ENCODE data around the gene LRRC75A.

DNA sequence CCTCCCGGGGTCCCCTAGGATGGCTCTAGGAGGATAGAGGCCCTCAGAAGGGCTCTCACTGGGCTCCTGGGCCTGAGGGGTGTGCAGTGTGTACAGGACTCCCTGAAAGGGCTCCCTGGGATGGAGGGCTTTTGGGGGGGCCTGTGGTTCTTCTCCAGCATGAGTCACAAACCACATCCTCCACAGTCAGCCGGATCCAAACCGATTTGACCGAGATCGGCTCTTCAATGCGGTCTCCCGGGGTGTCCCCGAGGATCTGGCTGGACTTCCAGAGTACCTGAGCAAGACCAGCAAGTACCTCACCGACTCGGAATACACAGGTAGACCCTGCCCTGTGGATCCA lies 72.1 kb downstream of the LRRC75A start:
- TF ChIP-seq POLR2AphosphoS5 (IDR thresholded peaks at IDR 0.05; ENCODE audit: low read depth, low read length) (no peak), SIN3A (IDR thresholded peaks at IDR 0.05; ENCODE audit: borderline replicate concordance, insufficient read depth, low read length) (no peak), TAF1 (IDR thresholded peaks at IDR 0.05; ENCODE audit: borderline replicate concordance, insufficient read depth, low read length) (no peak), FOXP2 (optimal IDR thresholded peaks at IDR 0.05; ENCODE audit: borderline replicate concordance, extremely low read depth, extremely low read length, insufficient read depth) (no peak)
- TF ChIP-seq, protein P1, sequence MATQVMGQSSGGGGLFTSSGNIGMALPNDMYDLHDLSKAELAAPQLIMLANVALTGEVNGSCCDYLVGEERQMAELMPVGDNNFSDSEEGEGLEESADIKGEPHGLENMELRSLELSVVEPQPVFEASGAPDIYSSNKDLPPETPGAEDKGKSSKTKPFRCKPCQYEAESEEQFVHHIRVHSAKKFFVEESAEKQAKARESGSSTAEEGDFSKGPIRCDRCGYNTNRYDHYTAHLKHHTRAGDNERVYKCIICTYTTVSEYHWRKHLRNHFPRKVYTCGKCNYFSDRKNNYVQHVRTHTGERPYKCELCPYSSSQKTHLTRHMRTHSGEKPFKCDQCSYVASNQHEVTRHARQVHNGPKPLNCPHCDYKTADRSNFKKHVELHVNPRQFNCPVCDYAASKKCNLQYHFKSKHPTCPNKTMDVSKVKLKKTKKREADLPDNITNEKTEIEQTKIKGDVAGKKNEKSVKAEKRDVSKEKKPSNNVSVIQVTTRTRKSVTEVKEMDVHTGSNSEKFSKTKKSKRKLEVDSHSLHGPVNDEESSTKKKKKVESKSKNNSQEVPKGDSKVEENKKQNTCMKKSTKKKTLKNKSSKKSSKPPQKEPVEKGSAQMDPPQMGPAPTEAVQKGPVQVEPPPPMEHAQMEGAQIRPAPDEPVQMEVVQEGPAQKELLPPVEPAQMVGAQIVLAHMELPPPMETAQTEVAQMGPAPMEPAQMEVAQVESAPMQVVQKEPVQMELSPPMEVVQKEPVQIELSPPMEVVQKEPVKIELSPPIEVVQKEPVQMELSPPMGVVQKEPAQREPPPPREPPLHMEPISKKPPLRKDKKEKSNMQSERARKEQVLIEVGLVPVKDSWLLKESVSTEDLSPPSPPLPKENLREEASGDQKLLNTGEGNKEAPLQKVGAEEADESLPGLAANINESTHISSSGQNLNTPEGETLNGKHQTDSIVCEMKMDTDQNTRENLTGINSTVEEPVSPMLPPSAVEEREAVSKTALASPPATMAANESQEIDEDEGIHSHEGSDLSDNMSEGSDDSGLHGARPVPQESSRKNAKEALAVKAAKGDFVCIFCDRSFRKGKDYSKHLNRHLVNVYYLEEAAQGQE (IDR thresholded peaks at IDR 0.05; ENCODE audit: insufficient read depth in 1 of 2, low read depth in 2 of 2, low read length in 2 of 2), result no peak
